SK-N-SH (cell line): ENCODE data around the gene NYAP1. TPM values are rescaled to one million over a fixed set of nuclear protein-coding genes. Genes with fewer than 3 reads are reported as not detected.

Experiments used
- CTCF ChIA-PET: fragments of 300-600, 350-600 bp; formaldehyde crosslinking; extraction: SDS; loops from one replicate; lab custom pipeline; 2021; lab: Yijun Ruan, JAX
- POLR2A ChIA-PET: fragments of 350-600 bp; sonication (Branson Sonifier 250); formaldehyde crosslinking; extraction: SDS; loops from one replicate; lab custom pipeline; 2020; ENCODE audit warnings: antibody characterized with exemption, inconsistent platforms; lab: Yijun Ruan, JAX
- DNase-seq: peaks from one replicate; pipeline ENCODE4 v3.0.0; 2012
- H2AFZ ChIP-seq: fragments of 200-600 bp; sonication (generic); 2 replicates; pipeline ENCODE4 v1.8.1; 2016; ENCODE audit warnings: antibody characterized with exemption, mild to moderate bottlenecking, low read depth
- H3F3A ChIP-seq: fragments of 200-600 bp; sonication (generic); replicated peaks from 2 replicates; pipeline ENCODE3; 2016; ENCODE audit warnings: antibody characterized with exemption, mild to moderate bottlenecking; ENCODE audit not compliant: insufficient read depth
- H3K27ac ChIP-seq, 2 experiments: fragments of 200-500 bp in 1 of 2; fragments of 200-600 bp in 1 of 2; sonication (Bioruptor generic) in 1 of 2; sonication (generic), shearing (Covaris generic) in 1 of 2; 2 replicates each; pipeline versions ENCODE4 v1.5.1 to v1.6.1; 2014 to 2016; ENCODE audit warnings: low read depth in 2 of 2, inconsistent platforms in 1 of 2, low read length in 1 of 2, mild to moderate bottlenecking in 1 of 2, mixed read lengths in 1 of 2
- H3K27me3 ChIP-seq: fragments of 200-600 bp; sonication (generic), shearing (Covaris generic); 2 replicates; pipeline ENCODE4 v1.6.1; 2016; ENCODE audit warnings: mixed run types; ENCODE audit not compliant: insufficient read depth
- H3K36me3 ChIP-seq, 2 experiments: fragments of 200-500 bp in 1 of 2; fragments of 200-600 bp in 1 of 2; sonication (Bioruptor generic) in 1 of 2; sonication (generic) in 1 of 2; replicated peaks in 1 of 2; 2 replicates each; pipeline versions ENCODE3 to v1.5.1; 2014 to 2016; ENCODE audit warnings: low read length in 1 of 2, mild to moderate bottlenecking in 1 of 2; ENCODE audit not compliant: insufficient read depth in 2 of 2, control insufficient read depth in 1 of 2
- H3K4me1 ChIP-seq, 2 experiments: fragments of 200-500 bp in 1 of 2; fragments of 200-600 bp in 1 of 2; sonication (Bioruptor generic) in 1 of 2; sonication (generic), shearing (Covaris generic) in 1 of 2; 2 replicates each; pipeline versions ENCODE4 v1.5.1 to v1.6.1; 2014 to 2016; ENCODE audit warnings: low read depth in 1 of 2, low read length in 1 of 2, mixed run types in 1 of 2; ENCODE audit not compliant: insufficient read depth in 2 of 2, control insufficient read depth in 1 of 2
- H3K4me2 ChIP-seq: fragments of 200-600 bp; sonication (generic), shearing (Covaris generic); 2 replicates; pipeline ENCODE4 v1.6.1; 2017; ENCODE audit warnings: mixed run types
- H3K4me3 ChIP-seq, 2 experiments: fragments of 200-500 bp in 1 of 2; fragments of 200-600 bp in 1 of 2; sonication (Bioruptor generic) in 1 of 2; sonication (generic), shearing (Covaris generic) in 1 of 2; 2 replicates each; pipeline versions ENCODE4 v1.5.1 to v1.8.1; 2014 to 2016; ENCODE audit warnings: low read depth in 2 of 2, inconsistent platforms in 1 of 2, low read length in 1 of 2, mild to moderate bottlenecking in 1 of 2, mixed read lengths in 1 of 2, moderate library complexity in 1 of 2
- H3K79me2 ChIP-seq: fragments of 200-600 bp; sonication (generic); 2 replicates; pipeline ENCODE4 v1.8.1; 2017; ENCODE audit warnings: mild to moderate bottlenecking; ENCODE audit not compliant: insufficient read depth
- H3K9ac ChIP-seq: fragments of 200-600 bp; sonication (generic); 2 replicates; pipeline ENCODE4 v1.6.1; 2017; ENCODE audit warnings: mixed run types
- H3K9me2 ChIP-seq: fragments of 200-600 bp; sonication (generic); 2 replicates; pipeline ENCODE4 v1.6.1; 2017; ENCODE audit warnings: mixed run types
- H3K9me3 ChIP-seq: fragments of 200-600 bp; sonication (generic); 2 replicates; pipeline ENCODE4 v1.6.1; 2017; ENCODE audit warnings: mixed run types, mild to moderate bottlenecking, moderate library complexity
- H4K20me1 ChIP-seq: fragments of 200-600 bp; sonication (generic); 2 replicates; pipeline ENCODE4 v1.6.1; 2017; ENCODE audit warnings: mild to moderate bottlenecking, mixed run types; ENCODE audit not compliant: insufficient read depth
- CTCF ChIP-seq: fragments of 200-600 bp; sonication (generic); IDR thresholded peaks from 2 replicates; pipeline ENCODE4 v1.6.1; 2017; ENCODE audit warnings: antibody characterized with exemption, mild to moderate bottlenecking, moderate library complexity
- ELF1 ChIP-seq: IDR thresholded peaks from 2 replicates; pipeline ENCODE4 v1.4.0; 2012
- EP300 ChIP-seq, 2 experiments: IDR thresholded peaks; 2 replicates each; pipeline versions ENCODE4 v1.4.0 to v1.6.1; 2012; ENCODE audit warnings: borderline replicate concordance in 1 of 2, low read depth in 1 of 2, low read length in 1 of 2
- FOSL2 ChIP-seq: IDR thresholded peaks from 2 replicates; pipeline ENCODE4 v1.4.0; 2012; ENCODE audit warnings: low read depth, mild to moderate bottlenecking, moderate library complexity, borderline replicate concordance
- GATA2 ChIP-seq: sonication (generic); formaldehyde crosslinking; IDR thresholded peaks from 2 replicates; pipeline ENCODE4 v1.5.0; 2020; ENCODE audit warnings: mild to moderate bottlenecking, missing genetic modification reagents
- JUND ChIP-seq: IDR thresholded peaks from 2 replicates; pipeline ENCODE4 v1.4.0; 2012
- MEF2A ChIP-seq: IDR thresholded peaks from 2 replicates; pipeline ENCODE4 v1.4.0; 2012; ENCODE audit warnings: low read depth, borderline replicate concordance
- NFIC ChIP-seq: IDR thresholded peaks from 2 replicates; pipeline ENCODE4 v1.4.0; 2012; ENCODE audit warnings: borderline replicate concordance
- POLR2AphosphoS5 ChIP-seq: IDR thresholded peaks from 2 replicates; pipeline ENCODE4 v1.6.1; 2012; ENCODE audit warnings: low read depth, low read length
- RAD21 ChIP-seq: IDR thresholded peaks from 2 replicates; pipeline ENCODE4 v1.6.1; 2012; ENCODE audit warnings: mild to moderate bottlenecking, low read length
- RXRA ChIP-seq: IDR thresholded peaks from 2 replicates; pipeline ENCODE4 v1.4.0; 2012; ENCODE audit warnings: low read depth, mild to moderate bottlenecking, borderline replicate concordance
- SMC3 ChIP-seq: IDR thresholded peaks from 2 replicates; pipeline ENCODE4 v1.6.1; 2012; ENCODE audit warnings: low read depth, low read length, improper control_type of control experiment
- TAF1 ChIP-seq: IDR thresholded peaks from 2 replicates; pipeline ENCODE4 v1.6.1; 2012; ENCODE audit warnings: low read depth, mild to moderate bottlenecking, low read length, moderate library complexity, borderline replicate concordance
- TCF12 ChIP-seq: IDR thresholded peaks from 2 replicates; pipeline ENCODE4 v1.4.0; 2012
- TEAD4 ChIP-seq: IDR thresholded peaks from 2 replicates; pipeline ENCODE4 v1.4.0; 2012; ENCODE audit warnings: mild to moderate bottlenecking, borderline replicate concordance; ENCODE audit not compliant: insufficient read depth
- WGBS: methylation state at CpG from one replicate; pipeline ENCODE4 v1.1.6; 2017; ENCODE audit warnings: low lambda C conversion rate; 5-methylcytosine and 5-hydroxymethylcytosine counted together
- polyA plus RNA-seq, 3 experiments: library from polyadenylated mRNA; depleted of rRNA; stranded (reverse); fragments of >200 nt; gene quantifications; 2 replicates each; pipeline ENCODE4 v1.2.3, GENCODE V29; 2012
- TF ChIP-seq, protein P1 (sequence below): IDR thresholded peaks from 2 replicates; pipeline ENCODE4; 2012
- TF ChIP-seq, protein P2 (sequence below): fragments of 150-350 bp; IDR thresholded peaks from 2 replicates; pipeline ENCODE4 v1.6.1; 2017; ENCODE audit warnings: antibody characterized with exemption, low read length, low read depth, borderline replicate concordance

NYAP1 gene
- polyA plus RNA-seq, 1 of the 3 experiments (the other 2 are of a cell fraction): 6.0 TPM

DNA sequence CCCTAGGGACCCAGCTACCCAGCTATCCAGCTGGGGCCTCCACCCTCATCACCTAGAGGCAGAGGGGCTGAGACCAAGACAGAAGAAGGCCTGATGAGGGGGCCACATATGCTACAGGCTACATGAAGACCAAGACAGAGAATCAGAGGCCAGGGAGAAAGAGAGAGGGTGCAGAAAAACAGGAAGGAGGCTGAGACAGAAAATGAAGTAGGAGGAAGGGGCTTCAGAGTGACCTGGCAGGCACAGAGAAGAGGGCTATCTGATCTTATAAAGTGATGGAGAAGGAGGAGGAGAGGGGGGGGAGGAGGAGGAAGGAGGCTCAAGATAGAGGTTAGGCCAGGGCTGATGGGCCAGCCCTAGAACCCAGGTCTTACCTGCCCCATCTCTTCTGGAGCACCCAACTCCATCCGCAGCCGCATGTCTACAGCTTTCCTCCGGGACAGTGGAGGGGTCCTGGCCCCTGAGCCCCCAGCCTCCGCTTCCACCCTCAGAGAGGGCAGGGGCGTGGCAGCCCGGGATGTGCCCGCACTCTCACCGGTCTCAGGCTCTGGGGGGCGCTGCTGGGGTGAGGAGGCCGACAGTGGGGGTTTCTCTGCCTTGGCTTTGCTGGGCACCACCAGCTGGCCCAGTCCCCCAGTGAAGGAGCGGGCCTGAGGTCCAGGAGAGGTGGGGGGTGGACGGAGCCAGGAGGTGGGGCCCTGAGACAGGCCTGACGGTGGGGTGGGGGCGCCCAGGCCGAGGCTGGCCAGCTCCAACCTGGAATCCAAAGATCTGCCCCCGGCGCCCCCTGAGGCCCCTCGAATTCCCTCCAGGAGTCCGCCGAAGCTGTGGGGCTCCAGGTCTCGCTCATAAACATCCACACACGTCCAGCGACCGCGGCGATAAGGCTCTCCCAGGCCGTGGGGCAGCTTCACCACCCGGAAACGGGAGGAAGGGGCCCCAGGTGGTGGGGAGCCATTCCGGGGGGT is 6.5 kb upstream of the NYAP1 start:
- H3K9me2 ChIP-seq: no peaks in the 10 kb centered on the region
- no peak overlapping the region for H3K27ac ChIP-seq
- no peaks in the 10 kb centered on the region for H3K9me3 ChIP-seq
- H3K4me3 ChIP-seq: peak overlapping the region; percentile 71 to 99
- peaks cover 16 to 22% of the 10 kb centered on the region in 2 experiments; a peak in 3 of 4 replicates for H3K4me1 ChIP-seq
- CTCF ChIA-PET: interaction anchor here (0.8 to 8.1 kb wide), 13 partner anchors 8 to 248 kb away, joined by 3 to 152 read pairs (median 5); partner anchors contain the start of genes AGFG2, EPO, POP7 and SPACDR
- POLR2A ChIA-PET: interaction anchor here (1.1 kb wide), 1 partner anchor 13 kb away, joined by 3 read pairs; no protein-coding TSS in a partner anchor
- H3K79me2 ChIP-seq: peaks cover 42% of the 10 kb centered on the region
- H3K4me2 ChIP-seq: peak overlapping the region; percentile 99
- peaks cover 5 to 14% of the 10 kb centered on the region in 2 experiments for H3K36me3 ChIP-seq
- no peaks in the 10 kb centered on the region for H3K27me3 ChIP-seq
- peaks cover 15% of the 10 kb centered on the region; the same call in 1 of the 2 replicates for H4K20me1 ChIP-seq
- peaks cover 6% of the 10 kb centered on the region for H3F3A ChIP-seq
- DNase-seq: peak; percentile 61
- H3K9ac ChIP-seq: peak overlapping the region; percentile 89; the same call in 1 of the 2 replicates
- WGBS: 82% methylated on average over 24 of the region's 30 CpGs
- TF ChIP-seq, protein P1, sequence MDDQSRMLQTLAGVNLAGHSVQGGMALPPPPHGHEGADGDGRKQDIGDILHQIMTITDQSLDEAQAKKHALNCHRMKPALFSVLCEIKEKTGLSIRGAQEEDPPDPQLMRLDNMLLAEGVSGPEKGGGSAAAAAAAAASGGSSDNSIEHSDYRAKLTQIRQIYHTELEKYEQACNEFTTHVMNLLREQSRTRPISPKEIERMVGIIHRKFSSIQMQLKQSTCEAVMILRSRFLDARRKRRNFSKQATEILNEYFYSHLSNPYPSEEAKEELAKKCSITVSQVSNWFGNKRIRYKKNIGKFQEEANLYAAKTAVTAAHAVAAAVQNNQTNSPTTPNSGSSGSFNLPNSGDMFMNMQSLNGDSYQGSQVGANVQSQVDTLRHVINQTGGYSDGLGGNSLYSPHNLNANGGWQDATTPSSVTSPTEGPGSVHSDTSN: no peak
- TF ChIP-seq RAD21 (no peak), CTCF (peak; percentile 29)
- H2AFZ ChIP-seq: no peak overlapping the region

DNA sequence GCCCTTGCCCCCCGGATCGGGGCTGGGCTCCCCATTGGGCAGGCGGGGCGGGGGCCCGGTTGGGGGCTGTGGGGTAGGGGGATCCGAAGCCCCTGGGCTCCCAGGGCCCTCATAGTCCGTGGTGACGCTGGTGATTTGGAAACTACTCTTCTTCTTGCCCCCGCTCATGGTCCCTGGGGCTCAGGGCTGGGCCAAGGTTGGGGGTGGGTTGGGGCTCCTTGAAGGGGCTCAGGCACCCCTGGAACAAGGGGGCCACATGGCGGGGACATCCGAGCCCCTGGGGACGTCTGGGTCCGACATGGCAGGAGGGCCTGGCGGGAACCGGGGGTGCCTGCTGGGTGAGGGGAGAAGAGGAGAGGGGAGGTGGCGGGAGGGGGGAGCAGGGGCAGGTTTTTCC is 5.9 kb upstream of the NYAP1 start:
- Histone ChIP-seq H3F3A (peaks cover 6% of the 10 kb centered on the region), H4K20me1 (peaks cover 15% of the 10 kb centered on the region; the same call in 1 of the 2 replicates), H3K9me2 (no peaks in the 10 kb centered on the region), H3K4me2 (peak overlapping the region; percentile 99), H3K79me2 (peaks cover 42% of the 10 kb centered on the region), H3K27ac (no peak overlapping the region), H3K27me3 (no peaks in the 10 kb centered on the region), H3K36me3 (peaks cover 5 to 13% of the 10 kb centered on the region in 2 experiments), H3K9ac (peak overlapping the region; percentile 89), H3K4me1 (peaks cover 16 to 25% of the 10 kb centered on the region in 2 experiments; a peak in 3 of 4 replicates), H3K4me3 (peak overlapping the region; percentile 71 to 99), H2AFZ (no peak overlapping the region), H3K9me3 (no peaks in the 10 kb centered on the region)
- 57% methylated on average over 8 of the region's 16 CpGs for WGBS
- ChIA-PET CTCF (interaction anchor here (0.8 to 8.1 kb wide), 10 partner anchors 9 to 248 kb away, joined by 3 to 152 read pairs (median 20); partner anchors contain the start of genes EPO, POP7 and SPACDR), POLR2A (interaction anchor here (1.1 to 2.2 kb wide), 3 partner anchors 9 to 108 kb away, joined by 3 to 11 read pairs (median 10); partner anchors contain the start of genes FBXO24 and LRCH4)
- no peak for DNase-seq
- TF ChIP-seq TEAD4: no peak
- no peak for TF ChIP-seq RAD21
- TF ChIP-seq FOSL2: no peak
- no peak for TF ChIP-seq SMC3
- no peak for TF ChIP-seq NFIC
- no peak for TF ChIP-seq ELF1
- no peak for TF ChIP-seq RXRA
- TF ChIP-seq, protein P2, sequence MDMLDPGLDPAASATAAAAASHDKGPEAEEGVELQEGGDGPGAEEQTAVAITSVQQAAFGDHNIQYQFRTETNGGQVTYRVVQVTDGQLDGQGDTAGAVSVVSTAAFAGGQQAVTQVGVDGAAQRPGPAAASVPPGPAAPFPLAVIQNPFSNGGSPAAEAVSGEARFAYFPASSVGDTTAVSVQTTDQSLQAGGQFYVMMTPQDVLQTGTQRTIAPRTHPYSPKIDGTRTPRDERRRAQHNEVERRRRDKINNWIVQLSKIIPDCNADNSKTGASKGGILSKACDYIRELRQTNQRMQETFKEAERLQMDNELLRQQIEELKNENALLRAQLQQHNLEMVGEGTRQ: no peak
- no peak for TF ChIP-seq EP300 (IDR thresholded peaks at IDR 0.05; ENCODE audit: borderline replicate concordance in 1 of 2, low read depth in 1 of 2, low read length in 1 of 2)
- TF ChIP-seq TCF12: no peak
- no peak for TF ChIP-seq MEF2A
- TF ChIP-seq JUND: no peak
- no peak for TF ChIP-seq GATA2 (CRISPR knock-in tag)
- no peak for TF ChIP-seq TAF1
- TF ChIP-seq POLR2AphosphoS5: no peak
